Hepatic stellate cell (primary cell): ENCODE results near the gene MYO3A.

Experiments
- DNase-seq: peaks from one replicate; pipeline ENCODE4 v3.0.0; 2011; ENCODE audit warnings: low spot score

MYO3A gene

GRCh38 chr10:26214551-26215395 lies 280.7 kb downstream of the MYO3A start:
- DNase-seq, result no peak

- no peak for DNase-seq
Measured at GRCh38 chr10:26215396-26215934, 281.4 kb downstream of the MYO3A start.

GRCh38 chr10:26215935-26216584 lies 282.0 kb downstream of the MYO3A start:
- no peak for DNase-seq

GRCh38 chr10:26216585-26217395 lies 282.8 kb downstream of the MYO3A start, which contains the start of gene GAD2:
GAD2 (plus strand) TSS chr10:26216774; CDS start chr10:26216810, 36 bp downstream.
- no peak for DNase-seq

- DNase-seq, result no peak
Measured at GRCh38 chr10:26217396-26218086, 283.5 kb downstream of the MYO3A start.

- no peak for DNase-seq
Measured at GRCh38 chr10:26219676-26220075, 285.6 kb downstream of the MYO3A start.

GRCh38 chr10:26220901-26221300 lies 286.9 kb downstream of the MYO3A start:
- no peak for DNase-seq

- DNase-seq, result no peak
Measured at GRCh38 chr10:26221541-26221940, 287.5 kb downstream of the MYO3A start.

GRCh38 chr10:26222563-26222962 lies 288.5 kb downstream of the MYO3A start:
- DNase-seq, result no peak

- DNase-seq, result no peak
Measured at GRCh38 chr10:26225322-26225721, 291.3 kb downstream of the MYO3A start.

GRCh38 chr10:26227786-26228185 lies 293.8 kb downstream of the MYO3A start:
- no peak for DNase-seq

- DNase-seq, result no peak
Measured at GRCh38 chr10:26232174-26232573, 298.1 kb downstream of the MYO3A start.

GRCh38 chr10:26235761-26236160 lies 301.7 kb downstream of the MYO3A start:
- no peak for DNase-seq

- DNase-seq, result no peak
Measured at GRCh38 chr10:26238378-26238777, 304.3 kb downstream of the MYO3A start.

- DNase-seq, result no peak
Measured at GRCh38 chr10:26242706-26243350, 308.8 kb downstream of the MYO3A start.

GRCh38 chr10:26243351-26243720 lies 309.3 kb downstream of the MYO3A start:
- no peak for DNase-seq

GRCh38 chr10:26249681-26250080 lies 315.7 kb downstream of the MYO3A start:
- no peak for DNase-seq

- DNase-seq, result no peak
Measured at GRCh38 chr10:26251925-26252324, 317.9 kb downstream of the MYO3A start.

GRCh38 chr10:26254616-26255015 lies 320.6 kb downstream of the MYO3A start:
- no peak for DNase-seq

GRCh38 chr10:26259341-26259740 lies 325.3 kb downstream of the MYO3A start:
- DNase-seq, result no peak
